ENCODE measurements around the gene SLC34A3.

SLC34A3 gene

GRCh38 chr9:137272241-137273094, 41.8 kb downstream of the SLC34A3 start:
- in situ Hi-C loops (cut with HindIII; ENCODE audit: low pct_unique_long_range_greater_than_20kb, low sequenced_read_pairs): no loop called here
- DNase-seq (ENCODE audit: low read depth in 1 of 2, low spot score in 1 of 2): no peak
- TF ChIP-seq JUND (IDR thresholded peaks at IDR 0.05; ENCODE audit: low read depth): no peak

GRCh38 chr9:137273095-137273490, 42.4 kb downstream of the SLC34A3 start:
- TF ChIP-seq JUND (IDR thresholded peaks at IDR 0.05; ENCODE audit: low read depth): no peak
- peak; percentile 48 to 67 for DNase-seq (ENCODE audit: low read depth in 1 of 2, low spot score in 1 of 2)
- in situ Hi-C loops (cut with HindIII; ENCODE audit: low pct_unique_long_range_greater_than_20kb, low sequenced_read_pairs): no loop called here

GRCh38 chr9:137273611-137274320, 43.1 kb downstream of the SLC34A3 start:
- TF ChIP-seq JUND (IDR thresholded peaks at IDR 0.05; ENCODE audit: low read depth): no peak
- in situ Hi-C loops (cut with HindIII; ENCODE audit: low pct_unique_long_range_greater_than_20kb, low sequenced_read_pairs): no loop called here
- DNase-seq (ENCODE audit: low read depth in 1 of 2, low spot score in 1 of 2): peak in 1 of 2 experiments; percentile 83

- in situ Hi-C loops (cut with HindIII; ENCODE audit: low pct_unique_long_range_greater_than_20kb, low sequenced_read_pairs): no loop called here
- no peak for TF ChIP-seq JUND (IDR thresholded peaks at IDR 0.05; ENCODE audit: low read depth)
- no peak for DNase-seq (ENCODE audit: low read depth in 1 of 2, low spot score in 1 of 2)
These were observed 44.5 kb downstream of the SLC34A3 start for GRCh38 chr9:137275203-137275587.

- DNase-seq (ENCODE audit: low read depth in 1 of 2, low spot score in 1 of 2): no peak
- TF ChIP-seq JUND (IDR thresholded peaks at IDR 0.05; ENCODE audit: low read depth): no peak
- in situ Hi-C loops (cut with HindIII; ENCODE audit: low pct_unique_long_range_greater_than_20kb, low sequenced_read_pairs): no loop called here
These were observed 45.1 kb downstream of the SLC34A3 start for GRCh38 chr9:137275588-137276472.

GRCh38 chr9:137276473-137277328, 46.0 kb downstream of the SLC34A3 start:
- in situ Hi-C loops (cut with HindIII; ENCODE audit: low pct_unique_long_range_greater_than_20kb, low sequenced_read_pairs): no loop called here
- TF ChIP-seq JUND (IDR thresholded peaks at IDR 0.05; ENCODE audit: low read depth): no peak
- DNase-seq (ENCODE audit: low read depth in 1 of 2, low spot score in 1 of 2): no peak

GRCh38 chr9:137277329-137278041, 46.8 kb downstream of the SLC34A3 start, which contains the start of gene TOR4A:
TSS of gene TOR4A (plus strand) at chr9:137277726. CDS start at chr9:137278690, 964 bp downstream.
- in situ Hi-C loops (cut with HindIII; ENCODE audit: low pct_unique_long_range_greater_than_20kb, low sequenced_read_pairs): no loop called here
- TF ChIP-seq JUND (IDR thresholded peaks at IDR 0.05; ENCODE audit: low read depth): no peak
- DNase-seq (ENCODE audit: low read depth in 1 of 2, low spot score in 1 of 2): no peak

- DNase-seq (ENCODE audit: low read depth in 1 of 2, low spot score in 1 of 2): no peak
- in situ Hi-C loops (cut with HindIII; ENCODE audit: low pct_unique_long_range_greater_than_20kb, low sequenced_read_pairs): no loop called here
- no peak for TF ChIP-seq JUND (IDR thresholded peaks at IDR 0.05; ENCODE audit: low read depth)
These were observed 47.5 kb downstream of the SLC34A3 start for GRCh38 chr9:137278061-137278701.

- in situ Hi-C loops (cut with HindIII; ENCODE audit: low pct_unique_long_range_greater_than_20kb, low sequenced_read_pairs): no loop called here
- DNase-seq (ENCODE audit: low read depth in 1 of 2, low spot score in 1 of 2): no peak
- TF ChIP-seq JUND (IDR thresholded peaks at IDR 0.05; ENCODE audit: low read depth): no peak
These were observed 48.3 kb downstream of the SLC34A3 start for GRCh38 chr9:137278721-137279711.

All from T47D (cell line).